GM18505 (cell line): Measurements from ENCODE around the gene AMACR.
A peak's percentile ranks its signal among the peaks of the same experiment; 100 is the strongest.

Experiments used
- ATAC-seq: cut with Tn5 transposase; IDR thresholded peaks from one replicate; pipeline ENCODE4 v1.9.1; 2021; ENCODE audit not compliant: unreplicated experiment
- POLR2A ChIP-seq: IDR thresholded peaks from 4 replicates; pipeline ENCODE4 v1.6.1; 2011; ENCODE audit warnings: borderline replicate concordance; ENCODE audit not compliant: insufficient read depth, insufficient read length; ENCODE audit errors: extremely low read depth

Gene AMACR

GRCh38 chr5:33984671-33985124 is 23.2 kb downstream of the AMACR start, which contains the start of gene SLC45A2:
Gene SLC45A2 (minus strand): TSS chr5:33984693. CDS start chr5:33984583, 110 bp downstream.
- no peak for TF ChIP-seq POLR2A
- no peak for ATAC-seq

- no peak for TF ChIP-seq POLR2A
- no peak for ATAC-seq
Measured at GRCh38 chr5:33984178-33984577, 23.7 kb downstream of the AMACR start.

- TF ChIP-seq POLR2A, result no peak
- ATAC-seq, result no peak
Measured at GRCh38 chr5:33981408-33982162, 26.3 kb downstream of the AMACR start.

GRCh38 chr5:33980030-33980429 is 27.8 kb downstream of the AMACR start:
- ATAC-seq, result no peak
- no peak for TF ChIP-seq POLR2A

- no peak for TF ChIP-seq POLR2A
- ATAC-seq, result no peak
Measured at GRCh38 chr5:33978306-33978705, 29.5 kb downstream of the AMACR start.

- TF ChIP-seq POLR2A, result no peak
- no peak for ATAC-seq
Measured at GRCh38 chr5:33976307-33976706, 31.5 kb downstream of the AMACR start.

- no peak for TF ChIP-seq POLR2A
- ATAC-seq, result no peak
Measured at GRCh38 chr5:33975852-33976251, 32.0 kb downstream of the AMACR start.

- ATAC-seq, result no peak
Measured at GRCh38 chr5:33973271-33973670, 34.6 kb downstream of the AMACR start.

GRCh38 chr5:33969572-33970452 is 38.0 kb downstream of the AMACR start:
- ATAC-seq, result peak; percentile 81
- no peak for TF ChIP-seq POLR2A

More at GRCh38 chr5:33973271-33973670, 34.6 kb downstream of the AMACR start:
- TF ChIP-seq POLR2A, result no peak

- TF ChIP-seq POLR2A, result no peak
- no peak for ATAC-seq
Measured at GRCh38 chr5:33968211-33969005, 39.4 kb downstream of the AMACR start.

- no peak for TF ChIP-seq POLR2A
- no peak for ATAC-seq
Measured at GRCh38 chr5:33966805-33967204, 41.0 kb downstream of the AMACR start.

- TF ChIP-seq POLR2A, result no peak
- ATAC-seq, result no peak
Measured at GRCh38 chr5:33964132-33964700, 43.6 kb downstream of the AMACR start.
